ENCODE results near the gene NKIRAS2.
A peak's percentile ranks its signal among the peaks of the same experiment; 100 is the strongest.
"Not testable (repeated sequence)": the region's sequence is repeated elsewhere in the genome, so short reads cannot be mapped to it uniquely, and the experiment has no call there.

The NKIRAS2 gene

DNA sequence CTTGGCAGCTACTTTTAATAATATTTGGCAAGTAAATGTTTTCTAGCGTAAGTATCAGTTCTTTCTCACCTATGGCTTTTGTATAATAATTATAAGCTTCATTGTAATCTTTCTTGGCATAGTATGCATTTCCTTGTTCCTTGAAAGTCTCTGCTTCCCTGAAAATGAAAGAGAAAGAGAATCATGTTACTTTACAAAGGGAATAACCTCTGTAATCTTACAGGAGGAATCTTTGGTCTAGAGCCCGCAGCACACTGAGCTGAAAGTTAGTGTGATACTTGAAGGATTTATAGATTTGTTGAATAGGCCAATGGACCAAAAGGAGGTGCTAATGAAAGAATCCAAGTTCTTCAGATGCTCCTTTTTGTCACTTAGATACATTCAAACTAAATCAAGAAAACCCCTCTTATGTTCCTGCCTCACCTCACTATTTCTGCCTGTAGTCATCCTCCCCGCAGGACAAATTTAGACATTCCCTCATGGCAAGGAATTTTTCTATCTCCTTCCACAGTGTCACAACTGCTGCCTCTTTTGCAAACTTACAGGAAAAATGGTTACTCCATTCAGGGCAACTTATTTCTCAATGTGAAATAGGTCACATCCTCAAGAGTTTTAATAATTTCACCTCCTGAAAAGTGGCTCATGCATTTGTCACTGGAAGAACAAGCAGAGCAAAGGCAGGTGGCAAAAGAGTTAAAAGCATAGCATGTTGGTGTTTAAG is 19.3 kb upstream of the NKIRAS2 start:
- no peak for DNase-seq

DNA sequence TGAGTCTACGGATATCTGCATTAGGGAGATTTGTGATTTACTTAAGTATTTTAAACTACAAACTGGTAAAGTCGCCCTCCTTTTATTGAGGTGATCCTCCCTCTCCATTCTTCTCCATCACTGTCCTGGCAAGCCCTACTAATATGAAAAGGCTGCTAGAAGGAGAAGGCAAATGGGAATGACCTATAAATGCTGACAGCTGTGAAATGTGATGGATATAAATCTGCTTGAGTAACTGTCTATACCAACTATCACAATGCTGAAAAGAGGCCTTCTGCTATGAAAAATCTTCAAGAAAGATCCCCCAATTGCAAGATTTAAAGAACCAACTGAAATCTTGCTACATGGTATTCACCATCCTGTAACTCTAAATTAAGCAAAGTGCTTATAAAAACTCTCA is 18.2 kb upstream of the NKIRAS2 start:
- no peak for DNase-seq

DNA sequence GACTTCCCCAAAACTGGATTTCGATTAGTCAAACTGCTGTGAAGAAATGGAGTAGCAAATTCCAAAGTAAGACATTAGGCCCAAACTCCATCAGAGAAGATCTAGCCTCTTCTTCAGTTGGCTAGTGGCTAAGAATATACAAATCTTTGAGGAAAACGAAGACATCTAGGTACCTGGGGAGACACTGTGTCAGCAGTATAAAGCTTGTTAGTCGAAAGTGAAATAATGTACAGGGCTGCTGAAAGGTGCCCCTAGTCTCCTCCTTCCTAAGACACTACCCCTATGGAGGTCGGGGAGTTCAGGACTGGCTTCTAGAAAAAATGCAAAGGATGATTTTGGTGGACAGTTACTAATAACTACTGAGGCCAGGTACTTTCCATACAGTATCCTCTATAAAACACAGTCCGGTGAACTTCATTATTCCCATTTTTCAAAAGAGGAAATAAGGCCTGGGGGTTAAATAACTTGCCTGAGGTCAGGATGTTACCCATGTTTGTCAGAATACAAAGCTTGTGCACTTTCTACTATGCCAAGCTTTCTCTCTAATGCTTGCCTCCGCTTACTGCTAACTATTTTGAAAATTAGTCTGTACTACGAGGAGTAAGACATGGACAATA is 17.6 kb upstream of the NKIRAS2 start:
- DNase-seq, result no peak

DNA sequence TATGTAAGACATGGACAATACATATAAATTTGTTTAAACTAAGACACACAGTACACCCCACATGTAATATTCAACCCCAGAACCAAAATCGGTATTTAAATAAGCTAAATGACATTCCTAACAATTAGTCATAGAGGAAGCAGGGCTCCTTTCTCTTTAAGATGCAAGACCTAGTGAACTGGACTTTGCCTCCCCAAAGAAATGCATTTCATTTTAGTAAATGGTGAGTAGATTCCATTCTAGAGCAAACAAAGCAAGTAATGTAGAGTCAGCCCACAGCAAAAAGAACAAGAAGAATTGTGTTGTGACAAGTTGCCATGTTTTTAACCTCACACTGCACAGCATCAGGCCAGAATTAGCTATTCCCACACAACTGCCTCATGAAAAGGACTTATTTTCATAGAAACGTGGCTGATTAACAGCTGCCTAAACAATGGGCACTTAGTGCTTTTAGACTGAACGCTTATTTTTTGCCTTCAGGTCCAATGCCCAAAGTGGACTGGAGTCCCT is 17.0 kb upstream of the NKIRAS2 start:
- DNase-seq, result no peak

DNA sequence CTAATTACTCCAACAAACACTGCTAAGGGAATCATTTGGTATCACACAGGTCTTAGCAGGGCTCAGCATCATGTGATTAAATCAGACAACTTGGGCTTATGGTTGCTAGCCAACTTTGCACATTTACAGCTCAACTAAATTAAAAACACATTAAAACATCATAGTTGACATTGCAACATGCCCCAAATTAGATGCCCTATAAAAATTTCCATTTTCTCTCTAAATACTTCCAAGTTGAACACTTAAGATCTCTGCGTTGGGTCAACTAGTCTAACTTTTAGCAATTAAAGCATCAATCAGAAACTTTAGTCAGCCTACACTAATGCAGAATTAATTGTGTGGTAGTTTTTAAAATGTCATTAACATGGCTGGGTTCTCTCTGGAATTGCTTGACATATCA is 14.7 kb upstream of the NKIRAS2 start:
- DNase-seq, result no peak

DNA sequence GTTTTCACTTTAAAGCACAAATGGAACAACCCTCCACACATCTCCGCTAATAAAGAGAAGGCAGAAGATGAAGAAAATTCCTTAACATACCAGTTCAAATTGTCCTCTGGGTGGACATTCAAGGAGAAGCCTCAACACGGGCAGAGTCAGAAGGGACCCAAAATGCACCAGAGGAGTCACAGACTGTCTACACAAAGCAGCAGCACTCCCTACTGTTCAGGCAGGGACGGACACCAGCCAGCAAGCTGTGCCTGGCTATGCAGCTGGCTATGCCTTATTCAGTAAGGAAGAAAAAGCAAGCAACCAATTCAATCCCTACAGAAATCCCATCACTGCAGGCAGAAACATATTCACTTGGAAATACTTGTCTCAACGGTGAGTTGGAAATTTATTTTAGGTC is 10.7 kb upstream of the NKIRAS2 start:
- DNase-seq, result no peak

DNA sequence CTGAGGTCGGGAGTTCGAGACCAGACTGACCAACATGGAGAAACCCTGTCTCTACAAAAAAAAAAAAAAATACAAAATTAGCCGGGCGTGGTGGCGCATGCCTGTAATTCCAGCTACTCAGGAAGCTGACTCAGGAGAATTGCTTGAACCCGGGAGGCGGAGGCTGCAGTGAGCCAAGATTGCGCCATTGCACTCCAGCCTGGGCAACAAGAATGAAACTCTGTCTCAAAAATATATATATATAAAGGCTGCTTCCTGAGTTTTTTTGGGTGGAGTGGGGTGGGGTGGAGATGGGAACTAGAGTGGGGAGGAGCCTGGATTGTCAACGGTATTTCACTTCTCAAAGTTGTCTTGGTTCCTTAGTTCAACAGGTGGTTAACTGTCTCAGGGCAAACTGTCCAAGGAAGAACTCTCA is 9.6 kb upstream of the NKIRAS2 start:
- not testable (repeated sequence) for DNase-seq

DNA sequence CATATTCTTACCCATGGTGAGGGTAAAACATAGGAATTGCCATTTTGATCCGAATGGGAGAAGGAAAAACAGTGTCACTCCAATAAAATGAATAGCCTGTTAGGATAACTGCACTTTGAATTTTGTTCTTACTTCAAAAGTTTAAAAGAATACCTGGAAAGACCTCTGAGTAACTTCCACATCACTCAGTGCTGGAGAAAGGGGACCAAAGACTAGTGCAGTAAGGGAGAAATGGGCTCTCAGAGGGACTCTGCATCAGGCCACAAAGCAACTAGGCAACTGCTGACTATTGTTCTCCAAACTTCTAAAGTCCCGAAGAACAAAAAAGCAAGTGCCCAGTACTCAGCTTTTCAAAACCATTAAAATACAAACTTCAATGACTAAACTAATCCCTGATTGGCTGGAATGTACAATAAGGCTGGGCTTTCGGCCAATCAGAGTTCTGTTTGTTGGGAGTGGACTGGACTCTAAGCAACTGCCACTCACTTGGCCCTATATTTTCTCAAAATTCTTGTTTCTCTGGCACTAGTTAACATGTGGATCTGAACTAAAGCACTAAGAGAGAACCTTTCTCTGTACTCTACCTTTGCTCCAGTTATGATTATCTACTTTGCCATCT is 8.9 kb upstream of the NKIRAS2 start:
- no peak for DNase-seq

DNA sequence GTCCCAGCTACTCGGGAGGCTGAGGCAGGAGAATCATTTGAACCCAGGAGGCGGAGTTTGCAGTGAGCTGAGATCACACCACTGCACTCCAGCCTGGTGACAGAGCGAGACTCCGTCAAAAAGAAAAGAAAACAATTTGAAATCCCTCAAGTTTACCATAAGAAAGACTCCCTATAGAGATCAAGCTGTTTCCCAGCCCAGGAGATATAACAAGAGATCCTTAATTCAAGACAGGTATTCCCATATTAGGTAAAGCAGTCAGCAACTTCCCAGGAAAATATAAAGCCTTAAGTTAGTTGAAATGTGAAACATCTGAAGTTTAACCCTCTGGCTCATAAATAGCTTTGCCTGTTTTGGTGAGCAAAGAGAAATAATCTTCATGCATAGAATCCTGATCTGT is 7.5 kb upstream of the NKIRAS2 start:
- DNase-seq, result not testable (repeated sequence)

DNA sequence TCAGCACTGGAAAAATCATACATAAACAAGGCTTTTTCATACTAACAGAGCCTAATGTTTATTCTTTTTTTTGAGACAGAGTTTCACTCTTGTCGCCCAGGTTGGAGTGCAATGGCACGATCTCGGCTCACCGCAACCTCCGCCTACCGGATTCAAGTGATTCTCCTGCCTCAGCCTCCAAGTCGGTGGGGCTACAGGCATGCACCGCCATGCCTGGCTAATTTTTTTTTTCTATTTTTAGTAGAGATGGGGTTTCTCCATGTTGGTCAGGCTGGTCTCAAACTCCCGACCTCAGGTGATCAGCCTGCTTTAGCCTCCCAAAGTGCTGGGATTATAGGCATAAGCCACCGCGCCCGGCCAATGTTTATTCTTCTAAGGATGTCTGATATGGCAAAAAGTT is 6.2 kb upstream of the NKIRAS2 start:
- DNase-seq, result not testable (repeated sequence)

DNA sequence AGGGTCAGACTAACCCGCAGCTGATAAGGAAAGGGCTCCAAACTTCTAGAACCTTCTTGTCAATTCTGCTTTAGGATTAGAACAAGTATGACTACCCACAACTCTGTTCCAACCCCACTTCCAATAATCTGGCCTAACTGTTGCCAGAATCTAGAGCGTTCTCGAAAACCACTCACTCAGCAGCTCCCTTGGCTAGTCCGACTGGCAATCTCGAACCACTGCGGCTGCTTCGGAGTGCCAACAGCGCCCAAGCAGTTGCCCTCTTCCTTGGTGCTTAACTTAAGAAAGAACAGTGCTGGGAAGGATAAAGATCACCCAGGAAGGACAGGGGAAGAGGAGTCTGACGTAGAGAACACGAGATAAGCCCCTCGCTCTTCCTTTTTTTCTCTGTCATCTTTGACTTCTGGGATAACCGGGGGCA is 3.5 kb upstream of the NKIRAS2 start:
- DNase-seq, result no peak

DNA sequence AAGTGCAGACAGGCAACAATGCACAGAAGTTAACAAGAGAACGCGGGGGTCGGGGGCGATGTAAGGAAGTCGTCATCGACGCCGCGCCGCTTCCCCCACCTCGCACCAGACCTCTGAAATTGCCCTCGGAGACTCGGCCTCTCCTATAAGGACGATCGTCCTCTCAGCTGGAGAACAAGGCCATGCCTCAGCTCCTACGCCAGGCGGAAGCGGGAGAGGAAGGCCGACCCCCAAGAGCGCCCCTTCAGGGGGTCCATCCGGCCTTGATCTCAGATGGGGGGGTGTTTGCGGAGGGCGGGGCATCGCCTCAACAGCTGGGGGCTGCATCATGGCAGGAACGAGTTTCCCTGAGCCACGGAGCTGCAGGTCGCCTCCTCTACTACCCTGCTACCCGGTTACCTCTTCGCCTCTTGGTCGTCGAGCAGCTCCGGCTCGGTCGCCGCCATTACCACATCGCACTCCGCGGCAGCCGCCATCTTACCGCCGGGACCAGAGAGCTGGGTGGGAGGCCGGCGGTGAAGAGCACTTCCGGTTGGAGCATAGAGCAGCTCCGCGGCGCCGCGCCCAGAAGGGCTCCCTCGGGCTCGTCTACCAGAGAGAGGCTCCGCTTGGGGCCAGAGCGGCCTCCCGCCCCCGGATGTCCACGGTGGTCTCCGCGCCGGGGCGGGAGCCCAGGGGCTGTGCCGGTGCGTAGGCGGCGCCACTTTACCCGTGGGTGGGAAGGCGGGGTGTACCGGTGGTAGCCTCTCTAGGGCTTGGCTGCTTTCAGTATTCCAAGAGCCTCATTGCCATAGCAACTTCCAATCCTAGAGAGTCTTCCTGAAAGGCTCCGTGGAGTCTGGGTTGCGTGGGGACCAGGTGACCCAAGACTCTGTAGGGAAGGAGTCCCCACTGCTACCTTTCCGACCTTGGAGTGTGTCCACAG is 2.7 kb upstream of the NKIRAS2 start, which contains the start of gene DNAJC7:
Gene DNAJC7, minus strand, starts transcription at position 499 of the 925 bp plus-strand sequence. Its CDS starts 23 bp downstream, at position 476.
- peak; percentile 81 to 84 for DNase-seq

DNA sequence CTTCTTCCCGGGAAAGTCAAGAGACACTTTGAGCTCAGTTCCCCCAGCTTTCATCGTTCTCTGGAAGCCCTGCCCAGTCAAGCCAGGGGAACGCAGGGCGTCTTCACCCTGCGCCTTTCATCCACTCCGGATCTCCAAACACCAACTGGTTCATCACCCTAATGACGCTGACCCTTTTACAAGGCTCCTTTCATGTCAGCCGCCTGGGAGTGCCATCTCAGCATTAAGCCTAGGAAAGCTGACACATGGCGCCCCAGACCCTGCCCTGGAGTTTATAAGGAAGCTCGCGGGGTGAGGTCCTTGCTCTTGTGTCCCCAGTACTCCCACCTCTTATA is 2.1 kb upstream of the NKIRAS2 start:
- peak in 1 of 2 donors; percentile 29 for DNase-seq

DNA sequence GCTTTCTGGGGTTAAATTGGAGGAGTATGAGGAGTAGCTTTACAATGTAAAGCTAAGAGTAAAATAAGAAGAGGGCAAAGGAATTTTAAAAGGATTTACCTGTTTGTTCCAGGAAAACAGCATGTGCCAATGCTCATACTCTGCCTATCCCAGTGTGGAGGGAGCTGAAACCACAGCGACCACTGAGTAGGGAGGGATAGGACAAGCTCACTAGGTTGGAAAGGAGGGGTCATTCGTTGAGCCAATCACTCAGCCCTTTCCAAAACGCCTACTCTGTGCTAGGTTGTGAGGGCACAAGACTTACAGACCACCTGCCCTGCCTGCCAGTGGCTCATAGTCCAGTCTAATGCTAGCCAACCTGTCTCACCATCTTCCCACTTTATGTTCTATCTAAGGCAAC is 1.6 kb upstream of the NKIRAS2 start:
- DNase-seq, result no peak

DNA sequence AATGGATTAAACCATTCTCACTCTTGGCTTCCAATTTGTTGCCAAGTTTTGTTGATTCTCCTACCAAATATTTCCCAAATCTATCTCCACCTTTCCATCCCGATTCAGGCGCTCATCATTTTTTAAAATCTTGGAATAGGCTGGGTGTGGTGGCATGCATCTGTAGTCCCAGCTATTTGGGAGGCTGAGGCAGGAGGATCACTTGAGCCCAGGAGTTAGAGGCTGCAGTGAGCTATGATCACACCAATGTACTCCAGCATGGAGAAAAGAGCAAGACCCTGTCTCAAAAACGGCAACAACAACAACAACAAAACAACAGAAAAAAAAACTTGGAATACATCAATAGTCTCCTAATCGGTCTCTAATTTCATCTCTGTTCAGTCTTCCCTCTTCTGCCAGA is 902 bp upstream of the NKIRAS2 start:
- DNase-seq, result no peak

DNA sequence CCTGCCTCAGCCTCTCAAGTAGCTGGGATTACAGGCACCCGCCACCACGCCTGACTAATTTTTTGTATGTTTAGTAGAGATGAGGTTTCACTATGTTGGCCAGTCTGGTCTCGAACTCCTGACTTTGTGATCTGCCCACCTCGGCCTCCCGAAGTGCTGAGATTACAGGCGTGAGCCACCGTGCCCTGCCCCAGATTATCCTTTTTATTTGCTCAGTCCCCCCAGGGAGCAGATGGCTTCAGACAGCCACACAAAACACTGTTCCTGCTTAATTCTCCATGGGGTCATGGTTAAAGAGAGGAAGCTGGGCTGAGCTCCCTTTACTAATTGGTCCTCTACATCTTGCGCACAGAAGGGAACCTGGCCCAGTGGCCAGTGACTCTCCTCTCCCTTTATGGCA is 955 bp downstream of the NKIRAS2 start:
- not testable (repeated sequence) for DNase-seq

DNA sequence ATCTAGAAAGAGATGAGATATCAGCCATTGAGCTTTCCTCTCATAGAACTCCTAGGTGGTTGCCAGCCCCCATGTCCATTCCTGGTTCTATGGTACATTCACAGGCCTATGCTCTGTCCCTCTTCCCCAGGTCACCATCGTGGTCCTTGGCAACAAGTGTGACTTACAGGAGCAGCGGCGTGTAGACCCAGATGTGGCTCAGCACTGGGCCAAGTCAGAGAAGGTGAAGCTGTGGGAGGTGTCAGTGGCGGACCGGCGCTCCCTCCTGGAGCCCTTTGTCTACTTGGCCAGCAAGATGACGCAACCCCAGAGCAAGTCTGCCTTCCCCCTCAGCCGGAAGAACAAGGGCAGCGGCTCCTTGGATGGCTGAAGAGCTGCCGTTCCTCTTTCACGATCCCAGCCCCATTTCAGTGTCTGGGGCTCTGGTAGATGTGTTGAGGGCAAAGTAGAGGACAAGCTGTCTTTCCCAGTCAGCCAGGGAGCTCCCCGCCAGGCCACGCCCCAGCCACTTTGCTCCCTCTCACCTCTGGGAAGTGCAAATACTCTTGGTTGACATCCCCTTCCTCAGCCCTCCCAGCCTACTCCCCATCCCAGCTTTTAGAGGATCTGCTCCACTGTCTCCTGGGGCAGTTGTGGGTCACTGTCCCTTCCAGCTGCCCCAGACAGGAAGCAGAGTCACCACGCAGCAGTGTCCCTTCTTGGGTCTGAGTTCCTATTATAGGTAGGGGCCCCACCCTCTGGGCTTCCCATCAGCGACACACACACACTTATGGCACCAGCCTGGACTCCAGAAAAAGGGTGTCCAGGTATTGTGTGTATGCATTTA is 3.8 kb downstream of the NKIRAS2 start:
- no peak for DNase-seq

DNA sequence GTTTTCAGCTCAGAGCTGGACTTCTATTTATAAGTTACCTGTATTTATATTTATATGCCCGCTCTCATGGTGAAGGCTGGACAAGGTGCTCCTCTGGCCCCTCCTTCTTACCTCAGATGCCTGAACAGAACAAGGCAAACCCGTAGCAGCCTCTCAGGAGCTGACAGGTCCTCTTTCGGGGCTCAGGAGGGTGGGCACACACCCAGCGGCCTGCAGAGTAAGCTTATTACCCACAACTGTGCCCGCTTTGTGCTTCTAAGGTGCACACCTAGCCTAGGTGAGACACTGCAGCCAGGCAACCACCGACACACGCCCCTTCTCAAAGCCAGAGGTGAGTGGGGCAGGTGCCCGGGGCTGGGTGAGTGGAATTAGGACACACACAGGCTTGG is 5.3 kb downstream of the NKIRAS2 start:
- DNase-seq, result no peak

DNA sequence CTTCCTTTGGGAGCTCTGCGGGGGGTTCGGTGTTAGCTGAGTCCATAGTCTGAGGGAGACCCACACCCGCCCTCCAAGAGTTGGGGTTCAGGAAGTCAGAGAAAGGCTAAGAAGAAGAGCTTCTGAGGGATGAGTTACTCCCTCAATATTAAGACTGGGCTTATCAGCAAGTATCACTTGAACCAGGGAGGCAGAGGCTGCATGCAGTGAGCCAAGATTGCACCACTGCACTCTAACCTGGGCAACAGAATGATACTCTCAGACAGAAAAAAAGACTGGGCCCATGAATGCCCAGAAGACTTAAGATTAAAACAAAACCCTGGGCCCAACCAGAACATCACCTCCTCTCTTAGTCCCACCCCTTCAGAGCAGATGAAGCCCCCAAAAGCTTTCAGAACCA is 6.0 kb downstream of the NKIRAS2 start:
- no peak for DNase-seq

DNA sequence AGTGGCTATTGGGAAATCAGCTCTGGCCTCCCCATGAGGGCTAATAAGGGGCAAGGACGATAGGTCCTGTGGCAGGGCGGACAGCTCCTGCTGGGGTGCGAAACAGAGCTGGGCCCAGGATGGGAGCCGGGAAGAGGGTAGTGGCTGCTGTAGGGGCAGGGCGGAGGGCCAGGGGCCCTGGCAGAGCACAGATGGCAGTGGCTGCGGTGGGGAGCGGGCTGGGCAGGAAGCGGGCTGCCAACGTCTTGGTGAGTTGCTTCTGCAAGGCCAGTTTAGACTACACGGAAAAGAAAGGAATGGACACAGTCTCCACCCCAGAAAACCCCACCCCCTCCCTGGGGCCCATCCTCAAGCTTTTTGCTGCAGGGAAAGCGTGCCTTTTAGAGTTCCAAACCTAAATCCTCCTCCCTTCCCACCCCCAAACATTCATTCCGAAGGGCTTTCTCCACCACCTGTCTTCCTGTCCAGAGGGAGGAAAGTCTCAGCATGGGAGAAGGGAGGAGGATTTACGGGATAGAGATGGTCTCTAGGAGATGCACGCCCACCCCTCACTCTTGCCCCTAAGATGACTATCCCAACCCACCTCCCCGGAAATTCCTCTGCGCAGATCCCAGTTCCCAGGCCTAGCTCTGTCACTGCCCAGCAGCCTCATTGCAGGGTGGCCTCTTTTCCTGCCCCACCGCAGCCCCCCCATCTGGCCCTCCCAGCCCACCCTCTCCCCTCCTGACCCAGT is 7.1 kb downstream of the NKIRAS2 start:
- no peak for DNase-seq

DNA sequence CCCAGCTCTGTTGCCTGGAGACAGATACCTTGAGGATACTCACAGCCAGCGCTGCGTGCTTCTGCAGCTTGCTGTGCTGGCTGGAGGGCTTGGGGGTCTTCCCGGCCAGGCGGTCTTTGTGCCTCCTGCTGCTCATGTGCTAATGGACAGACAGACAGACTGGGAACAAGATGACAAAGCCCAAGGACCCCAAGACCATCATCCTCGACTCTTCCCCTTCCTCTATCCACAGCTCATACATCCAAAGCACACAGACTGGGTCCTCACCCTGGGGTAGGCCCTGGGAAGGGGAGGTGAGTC is 7.7 kb downstream of the NKIRAS2 start:
- DNase-seq, result no peak

Measured in stimulated activated CD4-positive, alpha-beta T cell treated with anti-CD3 and anti-CD28 coated beads, Interleukin-2, amount 100 ng/mL, for 48 hours (primary cell).